Measurements from ENCODE around the gene XPC. TPM values are rescaled to one million over a fixed set of nuclear protein-coding genes. Genes with fewer than 3 reads are reported as not detected.

XPC gene
- total RNA-seq, 1 experiment from 2014 or later = 8.2 TPM

GRCh38 chr3:14147617-14148016 lies 30.8 kb downstream of the XPC start:
- DNase-seq (ENCODE audit: low read depth) = no peak

GRCh38 chr3:14147066-14147435 lies 31.4 kb downstream of the XPC start:
- DNase-seq (ENCODE audit: low read depth) = no peak

GRCh38 chr3:14146381-14147065 lies 31.9 kb downstream of the XPC start:
- no peak for DNase-seq (ENCODE audit: low read depth)

GRCh38 chr3:14145670-14146380 lies 32.6 kb downstream of the XPC start:
- no peak for DNase-seq (ENCODE audit: low read depth)

- peak; percentile 37 for DNase-seq (ENCODE audit: low read depth)
Observed at GRCh38 chr3:14145236-14145635, 33.2 kb downstream of the XPC start.

GRCh38 chr3:14144423-14145075 lies 33.9 kb downstream of the XPC start:
- peak; percentile 91 for DNase-seq (ENCODE audit: low read depth)

- DNase-seq (ENCODE audit: low read depth) = peak; percentile 82
Observed at GRCh38 chr3:14143271-14144225, 34.9 kb downstream of the XPC start.

GRCh38 chr3:14142567-14143270 lies 35.7 kb downstream of the XPC start:
- no peak for DNase-seq (ENCODE audit: low read depth)

- no peak for DNase-seq (ENCODE audit: low read depth)
Observed at GRCh38 chr3:14141602-14142341, 36.6 kb downstream of the XPC start.

- DNase-seq (ENCODE audit: low read depth) = no peak
Observed at GRCh38 chr3:14141144-14141543, 37.3 kb downstream of the XPC start.

GRCh38 chr3:14140668-14141067 lies 37.7 kb downstream of the XPC start:
- no peak for DNase-seq (ENCODE audit: low read depth)

- DNase-seq (ENCODE audit: low read depth) = no peak
Observed at GRCh38 chr3:14139771-14140170, 38.6 kb downstream of the XPC start.

- DNase-seq (ENCODE audit: low read depth) = no peak
Observed at GRCh38 chr3:14138878-14139655, 39.3 kb downstream of the XPC start.

- DNase-seq (ENCODE audit: low read depth) = no peak
Observed at GRCh38 chr3:14138109-14138877, 40.1 kb downstream of the XPC start.

GRCh38 chr3:14137445-14137844 lies 41.0 kb downstream of the XPC start:
- DNase-seq (ENCODE audit: low read depth) = no peak

- DNase-seq (ENCODE audit: low read depth) = no peak
Observed at GRCh38 chr3:14137004-14137403, 41.4 kb downstream of the XPC start.

- DNase-seq (ENCODE audit: low read depth) = no peak
Observed at GRCh38 chr3:14135581-14135980, 42.8 kb downstream of the XPC start.

GRCh38 chr3:14134291-14134690 lies 44.1 kb downstream of the XPC start:
- DNase-seq (ENCODE audit: low read depth) = no peak

- DNase-seq (ENCODE audit: low read depth) = no peak
Observed at GRCh38 chr3:14133876-14134275, 44.5 kb downstream of the XPC start.
